ENCODE data around the gene PGBD4.

DNA sequence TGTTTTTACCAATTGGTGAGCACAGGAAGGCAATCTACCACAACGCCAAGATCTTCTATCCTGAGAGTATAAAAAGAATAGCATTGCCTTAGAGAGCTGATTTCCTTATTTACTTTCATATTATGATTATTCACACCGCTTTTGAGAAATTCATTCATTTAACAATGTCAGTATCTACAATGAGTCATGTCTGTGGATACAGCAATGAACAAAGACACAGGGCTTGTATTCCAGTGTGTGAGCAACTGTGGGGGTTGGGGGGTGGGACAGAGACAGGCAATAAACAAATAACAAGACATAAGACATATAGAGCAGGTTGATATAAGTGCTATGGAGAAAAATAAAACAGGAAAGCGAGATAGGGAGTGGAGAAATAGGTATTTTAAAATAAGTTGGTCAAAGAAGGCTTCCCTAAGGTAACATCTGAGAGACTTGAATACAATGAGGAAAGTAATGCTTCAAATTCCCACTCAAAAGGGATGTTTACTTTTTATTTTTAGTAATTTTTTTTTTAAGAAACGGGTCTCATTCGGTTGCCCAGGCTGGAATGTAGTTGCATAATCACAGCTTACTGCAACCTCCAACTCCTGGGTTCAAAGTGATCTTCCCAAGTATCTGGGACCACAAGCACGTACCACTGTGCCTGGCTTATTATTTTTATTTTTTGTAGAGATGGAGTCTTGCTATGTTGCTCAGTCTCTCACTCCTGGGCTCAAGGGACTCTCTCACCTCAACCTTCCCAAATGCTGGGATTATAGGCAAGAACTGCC lies 45.7 kb downstream of the PGBD4 start:
- TF ChIP-seq EZH2 (IDR thresholded peaks at IDR 0.05; ENCODE audit: insufficient read depth, poor library complexity, severe bottlenecking) (no peak), EZH2phosphoT487 (IDR thresholded peaks at IDR 0.05; ENCODE audit: insufficient read depth, low read depth) (no peak)

Measured in GM23248 (cell line).